Measurements from ENCODE around the gene TGFBR1.

The TGFBR1 gene

GRCh38 chr9:99109522-99109921 lies 4.6 kb downstream of the TGFBR1 start:
- peak in 1 of 2 donors; percentile 64 for DNase-seq

GRCh38 chr9:99112750-99113413 lies 8.0 kb downstream of the TGFBR1 start:
- no peak for DNase-seq

GRCh38 chr9:99113414-99114048 lies 8.6 kb downstream of the TGFBR1 start:
- no peak for DNase-seq

GRCh38 chr9:99114049-99114440 lies 9.1 kb downstream of the TGFBR1 start:
- DNase-seq, result no peak

- no peak for DNase-seq
Measured at GRCh38 chr9:99114846-99115500, 10.1 kb downstream of the TGFBR1 start.

- DNase-seq, result no peak
Measured at GRCh38 chr9:99116003-99116411, 11.1 kb downstream of the TGFBR1 start.

GRCh38 chr9:99118782-99119466 lies 14.0 kb downstream of the TGFBR1 start:
- peak in 1 of 2 donors; percentile 64 for DNase-seq

- no peak for DNase-seq
Measured at GRCh38 chr9:99119976-99120655, 15.2 kb downstream of the TGFBR1 start.

GRCh38 chr9:99121604-99122003 lies 16.7 kb downstream of the TGFBR1 start:
- no peak for DNase-seq

- no peak for DNase-seq
Measured at GRCh38 chr9:99124534-99125255, 19.8 kb downstream of the TGFBR1 start.

- DNase-seq, result no peak
Measured at GRCh38 chr9:99125446-99125845, 20.5 kb downstream of the TGFBR1 start.

GRCh38 chr9:99126312-99126711 lies 21.4 kb downstream of the TGFBR1 start:
- no peak for DNase-seq

GRCh38 chr9:99127356-99128132 lies 22.6 kb downstream of the TGFBR1 start:
- DNase-seq, result no peak

- DNase-seq, result no peak
Measured at GRCh38 chr9:99128133-99128406, 23.2 kb downstream of the TGFBR1 start.

GRCh38 chr9:99129091-99129490 lies 24.2 kb downstream of the TGFBR1 start:
- no peak for DNase-seq

- DNase-seq, result peak in 1 of 2 donors; percentile 89
Measured at GRCh38 chr9:99130069-99130468, 25.2 kb downstream of the TGFBR1 start.

- no peak for DNase-seq
Measured at GRCh38 chr9:99133145-99133544, 28.2 kb downstream of the TGFBR1 start.

- DNase-seq, result no peak
Measured at GRCh38 chr9:99134893-99135341, 30.0 kb downstream of the TGFBR1 start.

- DNase-seq, result no peak
Measured at GRCh38 chr9:99135456-99135855, 30.5 kb downstream of the TGFBR1 start.

GRCh38 chr9:99137225-99137624 lies 32.3 kb downstream of the TGFBR1 start:
- peak in 1 of 2 donors; percentile 94 for DNase-seq

GRCh38 chr9:99137891-99138290 lies 33.0 kb downstream of the TGFBR1 start:
- no peak for DNase-seq
